HepG2 (cell line): ENCODE measurements around the gene GFRA1. TPM values are rescaled to one million over a fixed set of nuclear protein-coding genes. Genes with fewer than 3 reads are reported as not detected.

ENCODE experiments used
- ATAC-seq: fragments of 200-7000 bp; cut with Tn5 transposase; 3 replicates; pipeline ENCODE4 v1.9.1; 2020; ENCODE audit warnings: mild to moderate bottlenecking, moderate library complexity
- BruUV-seq: library from RNA; stranded (reverse); fragments of 400-500 nt; replicated peaks from 2 replicates; lab custom pipeline; 2021; lab: Mats Ljungman, UMichigan
- CTCF ChIA-PET: fragments of 300-600 bp; formaldehyde crosslinking; extraction: SDS; loops from one replicate; lab custom pipeline; 2021; ENCODE audit warnings: low total read pairs, inconsistent platforms, low intra/inter-chr PET ratio; lab: Yijun Ruan, JAX
- POLR2A ChIA-PET: fragments of 350-600 bp; sonication (Branson Sonifier 250); formaldehyde crosslinking; loops from one replicate; lab custom pipeline; 2020; ENCODE audit warnings: antibody characterized with exemption, inconsistent platforms; lab: Yijun Ruan, JAX
- DNase-seq: peaks from one replicate; pipeline ENCODE4 v3.0.0-alpha.2; 2015; ENCODE audit warnings: low spot score
- FAIRE-seq: peaks from 3 replicates; lab custom pipeline; 2011; peaks lifted over from hg19 to GRCh38; lab: Jason Lieb, UNC
- H2AFZ ChIP-seq: one replicate; pipeline ENCODE4 v1.6.1; 2011; ENCODE audit warnings: low read length, inconsistent platforms
- H3K27ac ChIP-seq: fragments of 300-600 bp; 3 replicates; pipeline ENCODE4 v1.8.0; 2011; ENCODE audit warnings: mixed run types, mild to moderate bottlenecking, mixed read lengths, low read length, inconsistent platforms; ENCODE audit not compliant: insufficient read depth; ENCODE audit errors: extremely low read length
- H3K27me3 ChIP-seq, 2 experiments: fragments of 200-600 bp in 1 of 2; 2 replicates in 1 of 2; 3 replicates in 1 of 2; pipeline versions ENCODE4 v1.6.0 to v1.8.0; 2011; ENCODE audit warnings: low read length in 2 of 2, mild to moderate bottlenecking in 2 of 2, moderate library complexity in 2 of 2, inconsistent platforms in 1 of 2; ENCODE audit not compliant: insufficient read depth in 2 of 2, control insufficient read depth in 1 of 2
- H3K36me3 ChIP-seq, 2 experiments: fragments of 200-600 bp in 1 of 2; replicated peaks in 1 of 2; 2 replicates in 1 of 2; 3 replicates in 1 of 2; pipeline versions ENCODE4 v1.5.1 to v1.8.0; 2011; ENCODE audit warnings: low read length in 2 of 2, inconsistent platforms in 1 of 2; ENCODE audit not compliant: insufficient read depth in 2 of 2, control insufficient read depth in 1 of 2
- H3K4me1 ChIP-seq: 2 replicates; pipeline ENCODE4 v1.5.1; 2012; ENCODE audit warnings: low read length, inconsistent platforms; ENCODE audit not compliant: insufficient read depth
- H3K4me2 ChIP-seq: 2 replicates; pipeline ENCODE4 v1.6.0; 2011; ENCODE audit warnings: low read depth, low read length, inconsistent platforms
- H3K4me3 ChIP-seq, 3 experiments: fragments of 200-600 bp in 1 of 3; sonication (generic), shearing (Covaris generic) in 1 of 3; replicated peaks in 1 of 3; 2 replicates each; pipeline ENCODE4 v1.5.1; 2011 to 2016; ENCODE audit warnings: low read length in 3 of 3, inconsistent platforms in 2 of 3, low read depth in 2 of 3, mild to moderate bottlenecking in 2 of 3, control low read depth in 1 of 3, mixed read lengths in 1 of 3; ENCODE audit not compliant: insufficient read depth in 1 of 3
- H3K79me2 ChIP-seq: one replicate; pipeline ENCODE4 v1.6.1; 2011; ENCODE audit warnings: low read length, inconsistent platforms; ENCODE audit not compliant: insufficient read depth
- H3K9ac ChIP-seq: 2 replicates; pipeline ENCODE4 v1.6.0; 2011; ENCODE audit warnings: mild to moderate bottlenecking, low read depth, low read length, inconsistent platforms; ENCODE audit not compliant: insufficient read depth
- H3K9me3 ChIP-seq: 2 replicates; pipeline ENCODE4 v1.5.1; 2012; ENCODE audit warnings: mild to moderate bottlenecking, low read length
- H4K20me1 ChIP-seq: 2 replicates; pipeline ENCODE4 v1.6.0; 2011; ENCODE audit warnings: inconsistent platforms, mild to moderate bottlenecking, low read length, moderate library complexity; ENCODE audit not compliant: insufficient read depth
- HNRNPLL ChIP-seq: fragments of 200-400 bp; formaldehyde crosslinking; IDR thresholded peaks from 2 replicates; pipeline ENCODE4 v1.6.1; 2017; ENCODE audit warnings: mild to moderate bottlenecking, low read depth, low read length; ENCODE audit not compliant: poor library complexity, severe bottlenecking
- KLF6 ChIP-seq: IDR thresholded peaks from 2 replicates; pipeline ENCODE4 v1.8.0; 2016; ENCODE audit warnings: missing biosample characterization, missing genetic modification reagents
- PBX3 ChIP-seq: sonication (generic); formaldehyde crosslinking; IDR thresholded peaks from 2 replicates; pipeline ENCODE4 v1.8.1; 2023; ENCODE audit warnings: missing genetic modification reagents, inconsistent platforms, borderline replicate concordance
- RARG ChIP-seq: sonication (generic); formaldehyde crosslinking; IDR thresholded peaks from 2 replicates; pipeline ENCODE4 v1.4.0; 2020; ENCODE audit warnings: low read depth, mild to moderate bottlenecking, missing genetic modification reagents
- RNF219 ChIP-seq: sonication (generic); formaldehyde crosslinking; IDR thresholded peaks from 2 replicates; pipeline ENCODE4 v1.5.0; 2020; ENCODE audit warnings: mild to moderate bottlenecking, missing genetic modification reagents
- TEAD2 ChIP-seq: sonication (generic); formaldehyde crosslinking; IDR thresholded peaks from 2 replicates; pipeline ENCODE4 v1.9.0; 2021; ENCODE audit warnings: missing genetic modification reagents
- ZNF549 ChIP-seq: sonication (generic); formaldehyde crosslinking; IDR thresholded peaks from 2 replicates; pipeline ENCODE4 v1.5.0; 2020; ENCODE audit warnings: missing genetic modification reagents
- WGBS: methylation state at CpG from one replicate; pipeline ENCODE4 v1.1.6; 2017; ENCODE audit warnings: low lambda C conversion rate; 5-methylcytosine and 5-hydroxymethylcytosine counted together
- in situ Hi-C: cut with HindIII; loops from 2 replicates; pipeline ENCODE4 v1.10.0; 2017; ENCODE audit warnings: low pct_unique_long_range_greater_than_20kb; ENCODE audit not compliant: extremely low pct_ligation_motif_present
- intact Hi-C: fragments of 100-400 bp; cut with micrococcal nuclease; formaldehyde crosslinking; loops from one replicate; pipeline ENCODE4 v1.10.0; 2022; ENCODE audit not compliant: unreplicated experiment
- polyA plus RNA-seq, 8 experiments: library from polyadenylated mRNA; depleted of rRNA in 3 of 8; stranded (reverse) in 7 of 8; unstranded in 1 of 8; fragments of >200 nt; fragmentation: Illumina TruSeq in 4 of 8; extraction: Trizol in 4 of 8; gene quantifications; 2 replicates each; pipeline versions ENCODE4 v1.2.1 to v1.2.3, GENCODE V29; 2011 to 2016; ENCODE audit warnings: low read depth in 4 of 8, missing spikeins in 1 of 8, mixed read lengths in 1 of 8; ENCODE audit not compliant: insufficient read depth in 1 of 8
- total RNA-seq, 5 experiments: library from RNA; depleted of rRNA; stranded (reverse); fragments of >200 nt; fragmentation: Illumina TruSeq; extraction: Trizol; gene quantifications; 2 replicates each; pipeline ENCODE4 v1.2.3, GENCODE V29; 2016; ENCODE audit warnings: low read depth in 1 of 5
- TF ChIP-seq, protein P1 (sequence below): sonication (generic); formaldehyde crosslinking; IDR thresholded peaks from 2 replicates; pipeline ENCODE4 v1.4.0; 2020; ENCODE audit warnings: mild to moderate bottlenecking, missing genetic modification reagents

GFRA1 gene
- total and polyA plus RNA-seq, 2 of the 13 experiments (the other 11 are each of a cell fraction or from before 2014, with no cell fraction given) = not detected

- Histone ChIP-seq H3K27ac (no peak overlapping the region), H3K79me2 (no peaks in the 10 kb centered on the region), H3K27me3 (no peaks in the 10 kb centered on the region; a peak in 2 of 5 replicates), H3K36me3 (no peaks in the 10 kb centered on the region), H2AFZ (no peak overlapping the region), H4K20me1 (no peaks in the 10 kb centered on the region), H3K4me1 (no peaks in the 10 kb centered on the region), H3K9me3 (no peaks in the 10 kb centered on the region), H3K4me2 (no peak overlapping the region), H3K4me3 (no peak overlapping the region), H3K9ac (no peak overlapping the region)
- no peak for DNase-seq
- no TSS peak for BruUV-seq
- ATAC-seq = no peak
- ChIA-PET CTCF (no interaction called here), POLR2A (no interaction called here)
- intact Hi-C loops = no loop called here
- no peak for FAIRE-seq
- TF ChIP-seq TEAD2 (CRISPR knock-in tag) = no peak
- TF ChIP-seq ZNF549 (CRISPR knock-in tag) = no peak
- no peak for TF ChIP-seq PBX3
- no peak for TF ChIP-seq RARG
- TF ChIP-seq KLF6 (CRISPR knock-in tag) = no peak
- TF ChIP-seq, protein P1, sequence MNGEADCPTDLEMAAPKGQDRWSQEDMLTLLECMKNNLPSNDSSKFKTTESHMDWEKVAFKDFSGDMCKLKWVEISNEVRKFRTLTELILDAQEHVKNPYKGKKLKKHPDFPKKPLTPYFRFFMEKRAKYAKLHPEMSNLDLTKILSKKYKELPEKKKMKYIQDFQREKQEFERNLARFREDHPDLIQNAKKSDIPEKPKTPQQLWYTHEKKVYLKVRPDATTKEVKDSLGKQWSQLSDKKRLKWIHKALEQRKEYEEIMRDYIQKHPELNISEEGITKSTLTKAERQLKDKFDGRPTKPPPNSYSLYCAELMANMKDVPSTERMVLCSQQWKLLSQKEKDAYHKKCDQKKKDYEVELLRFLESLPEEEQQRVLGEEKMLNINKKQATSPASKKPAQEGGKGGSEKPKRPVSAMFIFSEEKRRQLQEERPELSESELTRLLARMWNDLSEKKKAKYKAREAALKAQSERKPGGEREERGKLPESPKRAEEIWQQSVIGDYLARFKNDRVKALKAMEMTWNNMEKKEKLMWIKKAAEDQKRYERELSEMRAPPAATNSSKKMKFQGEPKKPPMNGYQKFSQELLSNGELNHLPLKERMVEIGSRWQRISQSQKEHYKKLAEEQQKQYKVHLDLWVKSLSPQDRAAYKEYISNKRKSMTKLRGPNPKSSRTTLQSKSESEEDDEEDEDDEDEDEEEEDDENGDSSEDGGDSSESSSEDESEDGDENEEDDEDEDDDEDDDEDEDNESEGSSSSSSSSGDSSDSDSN (CRISPR knock-in tag) = no peak
- no peak for TF ChIP-seq HNRNPLL
- TF ChIP-seq RNF219 (CRISPR knock-in tag) = no peak
- in situ Hi-C loops = no loop called here
- WGBS = 3% methylated on average over 1 of the region's 1 CpG
These were observed 104.3 kb downstream of the GFRA1 start for GRCh38 chr10:116168745-116169144.
